Liver (tissue), 9 donors: ENCODE data around the gene ESRRB. TPM values are rescaled to one million over a fixed set of nuclear protein-coding genes. Genes with fewer than 3 reads are reported as not detected.

Source experiments
- DNase-seq: peaks from one replicate; pipeline ENCODE4 v3.0.0-alpha.2; 2017; ENCODE audit warnings: low spot score
- H3K27ac ChIP-seq, 2 donors: one replicate each; pipeline ENCODE4 v1.7.0; 2013; ENCODE audit warnings: inconsistent platforms in 2 of 2, low read length in 2 of 2, control low read depth in 1 of 2, low read depth in 1 of 2, mild to moderate bottlenecking in 1 of 2
- H3K27me3 ChIP-seq, 4 donors: one replicate each; pipeline versions ENCODE4 v1.6.1 to v1.7.0; 2013; ENCODE audit warnings: low read length in 3 of 4, inconsistent platforms in 1 of 4, mild to moderate bottlenecking in 1 of 4, moderate library complexity in 1 of 4; ENCODE audit not compliant: control insufficient read depth in 4 of 4, insufficient read depth in 4 of 4
- H3K36me3 ChIP-seq, 4 donors: one replicate each; pipeline versions ENCODE4 v1.6.1 to v1.7.0; 2013; ENCODE audit warnings: low read length in 3 of 4, mild to moderate bottlenecking in 3 of 4, low read depth in 1 of 4, moderate library complexity in 1 of 4; ENCODE audit not compliant: control insufficient read depth in 4 of 4, insufficient read depth in 3 of 4
- H3K4me1 ChIP-seq, 4 donors: one replicate each; pipeline versions ENCODE4 v1.6.1 to v1.7.0; 2013; ENCODE audit warnings: low read length in 3 of 4, mild to moderate bottlenecking in 3 of 4, moderate library complexity in 1 of 4; ENCODE audit not compliant: control insufficient read depth in 4 of 4, insufficient read depth in 4 of 4
- H3K4me3 ChIP-seq, 3 donors: one replicate each; pipeline versions ENCODE4 v1.6.1 to v1.7.0; 2013; ENCODE audit warnings: low read length in 3 of 3, control low read depth in 1 of 3, low read depth in 1 of 3, mild to moderate bottlenecking in 1 of 3
- H3K9ac ChIP-seq, 2 donors: one replicate each; pipeline ENCODE4 v1.7.0; 2013; ENCODE audit warnings: low read length in 2 of 2, mild to moderate bottlenecking in 2 of 2, moderate library complexity in 2 of 2, control low read depth in 1 of 2, low read depth in 1 of 2
- H3K9me3 ChIP-seq, 4 donors: one replicate each; pipeline versions ENCODE4 v1.6.1 to v1.7.0; 2013; ENCODE audit warnings: low read length in 3 of 4; ENCODE audit not compliant: control insufficient read depth in 4 of 4
- ATF3 ChIP-seq: IDR thresholded peaks from 2 replicates; pipeline ENCODE4 v1.6.1; 2016; ENCODE audit warnings: antibody characterized with exemption
- CTCF ChIP-seq: fragments of 150-350 bp; IDR thresholded peaks from 2 replicates; pipeline ENCODE4 v1.5.1; 2017; ENCODE audit warnings: improper control_type of control experiment, low read depth, low read length; ENCODE audit not compliant: missing input control
- EGR1 ChIP-seq, 2 donors: IDR thresholded peaks; 2 replicates each; pipeline ENCODE4 v1.6.1; 2016 to 2018; ENCODE audit warnings: antibody characterized with exemption in 2 of 2, low read depth in 2 of 2
- FOXA1 ChIP-seq: IDR thresholded peaks from 2 replicates; pipeline ENCODE4 v1.6.1; 2016; ENCODE audit warnings: antibody characterized with exemption
- FOXA2 ChIP-seq: IDR thresholded peaks from 2 replicates; pipeline ENCODE4 v1.6.1; 2016; ENCODE audit warnings: antibody characterized with exemption
- GABPA ChIP-seq, 2 donors: IDR thresholded peaks in 1 of 2; conservative IDR thresholded peaks in 1 of 2; 2 replicates each; pipeline ENCODE4 v1.6.1; 2016; ENCODE audit warnings: antibody characterized with exemption in 2 of 2, mild to moderate bottlenecking in 1 of 2, moderate library complexity in 1 of 2
- HNF4A ChIP-seq, 2 donors: conservative IDR thresholded peaks; 2 replicates each; pipeline ENCODE4 v1.6.1; 2016; ENCODE audit warnings: antibody characterized with exemption in 2 of 2, mild to moderate bottlenecking in 2 of 2
- HNF4G ChIP-seq: IDR thresholded peaks from 2 replicates; pipeline ENCODE4 v1.6.1; 2016; ENCODE audit warnings: antibody characterized with exemption
- JUND ChIP-seq, 2 donors: IDR thresholded peaks; 2 replicates each; pipeline ENCODE4 v1.6.1; 2016; ENCODE audit warnings: antibody characterized with exemption in 2 of 2
- MAX ChIP-seq: IDR thresholded peaks from 2 replicates; pipeline ENCODE4 v1.6.1; 2016; ENCODE audit warnings: antibody characterized with exemption
- NR2F2 ChIP-seq: IDR thresholded peaks from 2 replicates; pipeline ENCODE4 v1.6.1; 2016; ENCODE audit warnings: antibody characterized with exemption
- RAD21 ChIP-seq, 2 donors: IDR thresholded peaks; 2 replicates each; pipeline ENCODE4 v1.6.1; 2016; ENCODE audit warnings: antibody characterized with exemption in 2 of 2, mild to moderate bottlenecking in 2 of 2
- REST ChIP-seq: IDR thresholded peaks from 2 replicates; pipeline ENCODE4 v1.6.1; 2016; ENCODE audit warnings: antibody characterized with exemption, mild to moderate bottlenecking
- RXRA ChIP-seq, 2 donors: IDR thresholded peaks; 2 replicates each; pipeline ENCODE4 v1.6.1; 2017 to 2018; ENCODE audit warnings: antibody characterized with exemption in 2 of 2, mild to moderate bottlenecking in 1 of 2
- SP1 ChIP-seq: IDR thresholded peaks from 2 replicates; pipeline ENCODE4 v1.6.1; 2018; ENCODE audit warnings: antibody characterized with exemption, mild to moderate bottlenecking
- TAF1 ChIP-seq: conservative IDR thresholded peaks from 2 replicates; pipeline ENCODE4 v1.6.1; 2016; ENCODE audit warnings: antibody characterized with exemption, mild to moderate bottlenecking
- YY1 ChIP-seq: IDR thresholded peaks from 2 replicates; pipeline ENCODE4 v1.6.1; 2016; ENCODE audit warnings: antibody characterized with exemption, mild to moderate bottlenecking
- ZBTB33 ChIP-seq: IDR thresholded peaks from 2 replicates; pipeline ENCODE4 v1.6.1; 2016; ENCODE audit warnings: antibody characterized with exemption
- WGBS: extraction: QIAGEN DNeasy Blood & Tissue Kit; methylation state at CpG from one replicate; pipeline ENCODE4 v1.1.7; 2013; 5-methylcytosine and 5-hydroxymethylcytosine counted together
- polyA plus RNA-seq, 2 donors: library from polyadenylated mRNA; stranded (reverse) in 1 of 2; unstranded in 1 of 2; fragments of 200-250 nt in 1 of 2; fragments of >200 nt in 1 of 2; fragmentation: Nextera tagmentation in 1 of 2; extraction: Ambion mirVana in 1 of 2; gene quantifications; one replicate each; pipeline versions ENCODE4 v1.2.1 to v1.2.3, GENCODE V29; 2013 to 2015
- total RNA-seq, 2 donors: library from RNA; depleted of rRNA; stranded (reverse); fragments of >200 nt; gene quantifications; one replicate each; pipeline ENCODE4 v1.2.3, GENCODE V29; 2014
- donor health status: healthy.
- donor health status: healthy.
- donor health status: healthy.
- donor health status: healthy.
- donor health status: healthy.

ESRRB gene
- total and polyA plus RNA-seq, 4 donors, result 0.08 to 0.21 (median 0.11) TPM

GRCh38 chr14:76423534-76423933 lies 47.6 kb downstream of the ESRRB start:
- 91% methylated on average over 5 of the region's 5 CpGs for WGBS
- no peak overlapping the region for H3K9ac ChIP-seq
- H3K36me3 ChIP-seq, result no peaks in the 10 kb centered on the region
- no peaks in the 10 kb centered on the region for H3K27me3 ChIP-seq
- H3K27ac ChIP-seq, result no peak overlapping the region
- TF ChIP-seq YY1, result no peak
- TF ChIP-seq NR2F2, result no peak
- no peaks in the 10 kb centered on the region for H3K9me3 ChIP-seq
- DNase-seq, result no peak
- no peak overlapping the region for H3K4me3 ChIP-seq
- H3K4me1 ChIP-seq, result no peaks in the 10 kb centered on the region

GRCh38 chr14:76424359-76424758 lies 48.4 kb downstream of the ESRRB start:
- H3K27me3 ChIP-seq, result no peaks in the 10 kb centered on the region
- no peak for TF ChIP-seq EGR1 (IDR thresholded peaks at IDR 0.05; ENCODE audit: low read depth in 2 of 2)
- no peak for TF ChIP-seq MAX
- no peak for TF ChIP-seq REST
- no peak for TF ChIP-seq HNF4G
- no peak for TF ChIP-seq RXRA (IDR thresholded peaks at IDR 0.05)
- TF ChIP-seq CTCF, result no peak
- no peak for TF ChIP-seq ATF3
- TF ChIP-seq GABPA (IDR thresholded peaks at IDR 0.05 in 1 of 2, conservative IDR thresholded peaks at IDR 0.05 in 1 of 2), result no peak
- no peak for TF ChIP-seq TAF1
- TF ChIP-seq FOXA2, result no peak
- TF ChIP-seq ZBTB33, result no peak
- no peak for TF ChIP-seq JUND (IDR thresholded peaks at IDR 0.05)
- no peak for TF ChIP-seq NR2F2
- no peak for TF ChIP-seq FOXA1
- TF ChIP-seq SP1, result no peak
- no peak for TF ChIP-seq RAD21 (IDR thresholded peaks at IDR 0.05)
- no peak for TF ChIP-seq YY1
- no peak for TF ChIP-seq HNF4A (conservative IDR thresholded peaks at IDR 0.05)
- DNase-seq, result no peak

More at GRCh38 chr14:76424359-76424758, 48.4 kb downstream of the ESRRB start:
- Histone ChIP-seq H3K9me3 (no peaks in the 10 kb centered on the region), H3K36me3 (no peaks in the 10 kb centered on the region), H3K9ac (no peak overlapping the region), H3K27ac (no peak overlapping the region), H3K4me3 (no peak overlapping the region), H3K4me1 (no peaks in the 10 kb centered on the region)
- WGBS, result 85% methylated on average over 4 of the region's 4 CpGs
